ENCODE results near the gene CLIP3. TPM values are rescaled to one million over a fixed set of nuclear protein-coding genes. Genes with fewer than 3 reads are reported as not detected.
A peak's percentile ranks its signal among the peaks of the same experiment; 100 is the strongest.

The CLIP3 gene
- total and polyA plus RNA-seq, 9 of the 15 experiments (the other 6 are each of a cell fraction or from before 2014, with no cell fraction given) = 0.01 to 0.50 (median 0.15) TPM; not detected in 1

DNA sequence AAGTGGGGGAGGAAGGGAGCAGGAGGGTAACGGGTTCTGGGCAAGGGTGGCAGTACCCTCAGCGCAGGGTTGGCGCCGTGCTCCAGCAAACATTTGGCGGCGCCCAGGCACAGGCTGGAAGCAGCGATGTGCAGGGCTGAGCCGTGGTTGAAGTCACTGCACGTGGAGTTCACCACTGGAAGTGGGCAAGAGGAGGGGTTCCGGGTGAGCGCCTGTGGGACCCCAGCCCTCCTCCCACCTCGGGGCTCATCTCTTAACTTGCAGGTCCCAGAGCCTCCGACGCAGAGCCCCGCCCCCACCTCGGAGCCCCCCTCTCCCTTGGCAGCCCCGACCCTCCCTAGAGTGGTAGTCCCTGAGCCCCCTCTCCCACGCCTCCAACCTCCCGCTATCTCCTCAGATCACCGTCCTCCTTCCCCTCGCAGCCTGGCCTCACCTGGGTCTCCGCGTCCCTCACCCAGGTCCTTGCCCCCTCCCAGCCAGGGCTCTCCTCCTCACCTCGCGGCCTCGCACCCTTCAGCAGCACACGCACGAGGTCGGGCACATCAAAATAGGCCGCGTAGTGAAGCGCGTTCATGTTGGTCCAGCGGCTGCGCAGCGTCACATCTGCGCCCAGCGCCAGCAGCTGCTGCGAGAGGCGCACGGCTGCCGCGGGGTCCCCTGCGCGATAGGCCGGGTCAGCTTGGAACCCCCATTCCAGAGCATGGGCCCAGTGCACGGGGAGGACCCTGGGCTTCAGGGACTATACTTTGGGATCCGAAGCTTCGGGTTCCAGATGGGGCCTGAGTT, 6.4 kb downstream of the CLIP3 start:
- no peak overlapping the region for H3K4me3 ChIP-seq
- ChIA-PET CTCF (ENCODE audit: low intra/inter-chr PET ratio) (no interaction called here), POLR2A (no interaction called here)
- no TSS peak for BruUV-seq (replicated peaks)
- TF ChIP-seq SIRT6 (IDR thresholded peaks at IDR 0.05; ENCODE audit: low read depth, low read length) (no peak), PURB (CRISPR knock-in tag; IDR thresholded peaks at IDR 0.05; ENCODE audit: low read depth) (no peak), ZNF699 (CRISPR knock-in tag; IDR thresholded peaks at IDR 0.05; ENCODE audit: insufficient replicate concordance) (no peak), ZNF140 (CRISPR knock-in tag; IDR thresholded peaks at IDR 0.05) (no peak), RBFOX2 (IDR thresholded peaks at IDR 0.05; ENCODE audit: low read depth, low read length) (0 out of 2 replicates have a peak, but pooled peaks have one; percentile 32), MCM5 (IDR thresholded peaks at IDR 0.05; ENCODE audit: low read depth) (no peak), EWSR1 (IDR thresholded peaks at IDR 0.05; ENCODE audit: borderline replicate concordance, low read depth, partially characterized antibody) (no peak), POLR2G (IDR thresholded peaks at IDR 0.05; ENCODE audit: low read depth, low read length) (peak; percentile 41; the same call in 1 of the 2 replicates), RBM22 (IDR thresholded peaks at IDR 0.05; ENCODE audit: low read depth, low read length, poor library complexity, severe bottlenecking) (no peak), LCOR (CRISPR knock-in tag; IDR thresholded peaks at IDR 0.05) (no peak)
- TF ChIP-seq, protein P1, sequence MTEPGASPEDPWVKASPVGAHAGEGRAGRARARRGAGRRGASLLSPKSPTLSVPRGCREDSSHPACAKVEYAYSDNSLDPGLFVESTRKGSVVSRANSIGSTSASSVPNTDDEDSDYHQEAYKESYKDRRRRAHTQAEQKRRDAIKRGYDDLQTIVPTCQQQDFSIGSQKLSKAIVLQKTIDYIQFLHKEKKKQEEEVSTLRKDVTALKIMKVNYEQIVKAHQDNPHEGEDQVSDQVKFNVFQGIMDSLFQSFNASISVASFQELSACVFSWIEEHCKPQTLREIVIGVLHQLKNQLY (CRISPR knock-in tag; conservative IDR thresholded peaks at IDR 0.05) = no peak
- TF ChIP-seq, protein P2, sequence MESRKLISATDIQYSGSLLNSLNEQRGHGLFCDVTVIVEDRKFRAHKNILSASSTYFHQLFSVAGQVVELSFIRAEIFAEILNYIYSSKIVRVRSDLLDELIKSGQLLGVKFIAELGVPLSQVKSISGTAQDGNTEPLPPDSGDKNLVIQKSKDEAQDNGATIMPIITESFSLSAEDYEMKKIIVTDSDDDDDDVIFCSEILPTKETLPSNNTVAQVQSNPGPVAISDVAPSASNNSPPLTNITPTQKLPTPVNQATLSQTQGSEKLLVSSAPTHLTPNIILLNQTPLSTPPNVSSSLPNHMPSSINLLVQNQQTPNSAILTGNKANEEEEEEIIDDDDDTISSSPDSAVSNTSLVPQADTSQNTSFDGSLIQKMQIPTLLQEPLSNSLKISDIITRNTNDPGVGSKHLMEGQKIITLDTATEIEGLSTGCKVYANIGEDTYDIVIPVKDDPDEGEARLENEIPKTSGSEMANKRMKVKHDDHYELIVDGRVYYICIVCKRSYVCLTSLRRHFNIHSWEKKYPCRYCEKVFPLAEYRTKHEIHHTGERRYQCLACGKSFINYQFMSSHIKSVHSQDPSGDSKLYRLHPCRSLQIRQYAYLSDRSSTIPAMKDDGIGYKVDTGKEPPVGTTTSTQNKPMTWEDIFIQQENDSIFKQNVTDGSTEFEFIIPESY (CRISPR knock-in tag; IDR thresholded peaks at IDR 0.05) = peak; percentile 51; the same call in 1 of the 2 replicates
- TF ChIP-seq, protein P3, sequence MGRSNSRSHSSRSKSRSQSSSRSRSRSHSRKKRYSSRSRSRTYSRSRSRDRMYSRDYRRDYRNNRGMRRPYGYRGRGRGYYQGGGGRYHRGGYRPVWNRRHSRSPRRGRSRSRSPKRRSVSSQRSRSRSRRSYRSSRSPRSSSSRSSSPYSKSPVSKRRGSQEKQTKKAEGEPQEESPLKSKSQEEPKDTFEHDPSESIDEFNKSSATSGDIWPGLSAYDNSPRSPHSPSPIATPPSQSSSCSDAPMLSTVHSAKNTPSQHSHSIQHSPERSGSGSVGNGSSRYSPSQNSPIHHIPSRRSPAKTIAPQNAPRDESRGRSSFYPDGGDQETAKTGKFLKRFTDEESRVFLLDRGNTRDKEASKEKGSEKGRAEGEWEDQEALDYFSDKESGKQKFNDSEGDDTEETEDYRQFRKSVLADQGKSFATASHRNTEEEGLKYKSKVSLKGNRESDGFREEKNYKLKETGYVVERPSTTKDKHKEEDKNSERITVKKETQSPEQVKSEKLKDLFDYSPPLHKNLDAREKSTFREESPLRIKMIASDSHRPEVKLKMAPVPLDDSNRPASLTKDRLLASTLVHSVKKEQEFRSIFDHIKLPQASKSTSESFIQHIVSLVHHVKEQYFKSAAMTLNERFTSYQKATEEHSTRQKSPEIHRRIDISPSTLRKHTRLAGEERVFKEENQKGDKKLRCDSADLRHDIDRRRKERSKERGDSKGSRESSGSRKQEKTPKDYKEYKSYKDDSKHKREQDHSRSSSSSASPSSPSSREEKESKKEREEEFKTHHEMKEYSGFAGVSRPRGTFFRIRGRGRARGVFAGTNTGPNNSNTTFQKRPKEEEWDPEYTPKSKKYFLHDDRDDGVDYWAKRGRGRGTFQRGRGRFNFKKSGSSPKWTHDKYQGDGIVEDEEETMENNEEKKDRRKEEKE (IDR thresholded peaks at IDR 0.05; ENCODE audit: borderline replicate concordance in 1 of 2, control insufficient read depth in 1 of 2, low read depth in 2 of 2, low read length in 1 of 2) = no peak
- intact Hi-C loops (cut with micrococcal nuclease) (no loop called here), in situ Hi-C loops (cut with MboI) (no loop called here)
- peaks cover 47% of the 10 kb centered on the region; the same call in 2 of the 3 replicates for H3K36me3 ChIP-seq (ENCODE audit: control insufficient read depth, insufficient read depth, low read length)
- peaks cover 0 to 7% of the 10 kb centered on the region in 2 experiments; a peak in 1 of 5 replicates for H3K4me1 ChIP-seq (replicated peaks in 1 of 2; ENCODE audit: control insufficient read depth in 2 of 2, insufficient read depth in 2 of 2, low read length in 2 of 2)
- no peak overlapping the region; a peak in 1 of 4 replicates for H3K9ac ChIP-seq (ENCODE audit: insufficient read depth in 1 of 2, low read depth in 2 of 2, low read length in 2 of 2)
- FAIRE-seq = no peak
- no peaks in the 10 kb centered on the region for H3K27me3 ChIP-seq (ENCODE audit: control insufficient read depth in 2 of 2, insufficient read depth in 2 of 2, low read length in 2 of 2)
- 97% methylated on average over 25 of the region's 49 CpGs for WGBS (ENCODE audit: insufficient coverage, low coverage, missing lambda C conversion rate)
- H2AFZ ChIP-seq (ENCODE audit: low read depth, low read length) = no peak overlapping the region
- DNase-seq (ENCODE audit: extremely low read depth in 1 of 4, low spot score in 3 of 4) = no peak
- H3K79me2 ChIP-seq (ENCODE audit: control insufficient read depth, insufficient read depth, low read length) = no peaks in the 10 kb centered on the region
- H4K20me1 ChIP-seq (replicated peaks; ENCODE audit: control insufficient read depth, insufficient read depth, low read length) = no peaks in the 10 kb centered on the region
- no peak overlapping the region for H3K27ac ChIP-seq (ENCODE audit: extremely low read depth, low read depth, low read length)
- no peak for ATAC-seq
- H3K9me3 ChIP-seq (replicated peaks; ENCODE audit: control insufficient read depth, insufficient read depth, low read depth, low read length) = no peaks in the 10 kb centered on the region
- no peak overlapping the region for H3K4me2 ChIP-seq (ENCODE audit: insufficient read depth, low read length)
- no peaks in the 10 kb centered on the region for H3K9me1 ChIP-seq (ENCODE audit: control insufficient read depth, insufficient read depth, low read length)

Data from K562 (cell line).